ENCODE measurements around the gene CDK13. TPM values are rescaled to one million over a fixed set of nuclear protein-coding genes. Genes with fewer than 3 reads are reported as not detected.

The CDK13 gene
- total RNA-seq, 1 experiment from 2014 or later = 26.2 TPM

DNA sequence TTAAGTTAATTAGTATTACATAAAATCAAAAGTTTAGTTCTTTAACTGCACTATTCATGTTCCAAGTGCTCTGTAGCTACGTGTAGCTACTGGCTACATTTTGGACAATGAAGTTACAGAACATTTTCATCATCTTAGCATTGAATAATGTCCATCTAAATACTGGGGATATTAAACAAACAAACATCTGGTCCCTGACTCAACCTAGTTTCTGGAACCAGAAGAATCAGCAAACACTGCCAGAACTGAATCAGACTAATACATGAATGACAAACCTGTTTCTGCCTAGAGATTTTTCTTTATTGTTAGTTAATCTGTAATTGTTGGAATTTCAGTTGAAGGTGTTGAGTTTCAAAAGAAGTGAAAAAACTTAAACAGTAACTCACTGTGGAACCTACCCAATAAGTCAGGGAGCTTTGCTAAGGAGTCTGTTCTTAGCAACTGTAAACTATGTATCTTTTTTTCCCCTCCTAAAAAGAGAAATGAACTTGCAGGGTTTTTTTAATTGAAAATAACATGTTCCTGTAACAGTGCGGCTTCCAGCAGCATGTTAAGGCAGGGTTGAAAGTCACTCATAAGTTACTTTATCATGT, 58.3 kb downstream of the CDK13 start:
- no peak for DNase-seq (ENCODE audit: low read depth)

DNA sequence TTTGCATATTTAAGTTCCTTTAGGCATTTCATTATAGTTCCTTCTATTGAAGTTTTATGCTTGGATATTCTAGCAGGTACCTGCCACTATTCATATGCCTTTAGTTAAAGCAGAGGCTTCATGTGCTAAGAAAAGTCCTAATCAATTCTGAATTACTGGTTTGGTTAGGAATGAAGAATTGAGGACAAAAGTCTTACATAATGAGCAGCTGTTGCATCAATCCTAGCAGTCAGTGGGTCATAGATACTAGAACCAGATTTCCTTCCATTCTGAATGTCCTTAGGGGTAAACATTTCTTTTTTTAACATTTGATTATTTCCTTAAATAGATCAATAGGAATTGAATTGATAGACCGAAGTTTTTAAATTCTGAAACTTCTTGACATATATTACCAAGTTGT, 59.2 kb downstream of the CDK13 start:
- DNase-seq (ENCODE audit: low read depth) = no peak

DNA sequence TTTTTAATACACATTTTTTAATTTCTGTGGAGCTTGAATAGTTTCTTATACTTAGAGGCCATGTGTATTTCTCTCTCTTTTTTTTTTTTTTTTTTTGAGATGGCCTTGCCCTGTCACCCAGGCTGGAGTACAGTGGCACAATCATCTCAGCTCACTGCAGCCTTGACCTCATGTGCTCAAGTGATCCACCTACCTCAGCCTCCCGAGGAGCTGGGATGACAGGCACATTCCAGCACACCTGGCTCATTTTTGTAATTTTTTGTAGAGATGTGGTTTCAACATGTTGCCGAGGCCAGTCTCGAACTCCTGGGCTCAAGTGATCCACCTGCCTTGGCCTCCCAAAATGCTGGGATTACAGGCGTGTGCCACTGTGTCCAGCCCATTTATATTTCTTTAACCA, 64.3 kb downstream of the CDK13 start:
- DNase-seq (ENCODE audit: low read depth) = no peak

DNA sequence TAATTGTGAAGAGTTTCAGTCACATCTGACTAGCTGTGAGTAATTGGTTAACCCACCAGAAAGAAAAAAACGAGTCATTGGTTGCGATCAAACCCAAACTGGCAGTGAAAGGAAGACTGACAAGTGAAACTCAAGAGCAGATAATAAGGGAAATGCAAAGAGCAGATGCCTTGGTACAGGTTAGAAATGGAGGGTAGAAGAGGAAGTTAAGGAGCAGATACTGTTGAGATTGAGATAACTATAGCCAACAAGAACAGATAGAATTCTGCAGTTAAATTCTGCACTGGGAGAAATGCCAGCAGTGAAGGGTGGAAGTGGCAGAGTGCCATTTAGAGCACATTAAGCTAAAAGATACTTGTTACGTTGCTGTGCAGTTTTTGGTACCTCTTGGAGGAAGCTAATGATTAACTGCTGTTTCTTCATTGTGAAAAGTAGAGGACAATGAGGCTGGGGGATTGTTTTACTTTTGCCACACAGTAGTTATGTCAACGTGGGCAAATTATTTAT, 65.8 kb downstream of the CDK13 start:
- DNase-seq (ENCODE audit: low read depth) = peak; percentile 38

DNA sequence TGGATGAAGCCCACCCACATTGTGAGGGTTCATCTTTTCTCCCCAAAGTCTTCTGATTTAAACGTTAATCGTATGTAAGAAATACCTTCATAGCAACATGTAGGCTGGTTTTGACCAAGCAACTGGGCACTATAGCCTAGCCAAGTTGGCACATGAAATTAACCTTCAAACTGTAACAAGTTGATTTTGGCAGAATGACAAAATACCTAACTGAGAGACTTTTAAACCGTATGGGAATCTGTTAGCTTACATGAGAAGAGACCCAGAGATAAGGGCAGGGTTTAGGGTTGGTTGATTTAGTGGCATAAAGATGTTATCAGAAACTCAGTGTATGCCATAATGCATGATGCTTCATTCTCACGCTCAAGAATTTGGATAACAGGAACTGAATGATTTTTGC, 69.5 kb downstream of the CDK13 start:
- DNase-seq (ENCODE audit: low read depth) = no peak

DNA sequence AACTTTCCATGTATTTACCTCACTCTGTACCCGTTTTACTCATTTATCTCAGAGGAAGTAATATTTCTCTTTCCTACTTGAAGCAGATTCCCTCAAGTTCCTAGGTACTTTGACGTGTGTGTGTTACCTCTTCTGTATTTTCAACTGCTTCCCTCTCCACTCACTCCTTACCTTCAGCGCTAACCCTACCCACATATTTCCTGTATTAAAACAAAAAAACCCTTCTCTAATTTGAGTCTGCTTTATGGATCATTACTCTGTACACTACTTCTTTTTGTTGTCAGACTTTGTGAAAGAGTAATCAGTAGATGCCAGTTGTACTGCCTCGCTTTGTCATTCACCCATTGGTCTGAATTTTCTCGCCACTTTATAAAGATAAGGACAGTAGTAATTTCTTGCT, 74.0 kb downstream of the CDK13 start:
- no peak for DNase-seq (ENCODE audit: low read depth)

DNA sequence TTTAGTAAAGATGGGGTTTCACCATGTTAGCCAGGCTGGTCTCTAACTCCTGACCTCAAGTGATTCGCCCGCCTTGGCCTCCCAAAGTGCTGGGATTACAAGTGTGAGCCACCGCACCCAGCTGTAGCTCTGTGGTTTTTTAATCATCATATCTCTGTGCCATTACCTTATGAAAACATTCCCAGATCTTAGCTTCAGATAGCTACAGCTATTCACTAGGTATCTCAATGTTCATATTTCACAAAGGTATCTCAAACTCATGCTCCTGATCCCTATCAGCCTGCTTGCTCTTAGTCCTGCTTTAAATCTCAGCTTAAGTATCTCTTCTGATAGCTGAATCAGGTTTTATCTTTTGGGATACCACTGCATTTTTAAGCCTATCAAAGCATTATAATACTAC, 74.8 kb downstream of the CDK13 start:
- no peak for DNase-seq (ENCODE audit: low read depth)

DNA sequence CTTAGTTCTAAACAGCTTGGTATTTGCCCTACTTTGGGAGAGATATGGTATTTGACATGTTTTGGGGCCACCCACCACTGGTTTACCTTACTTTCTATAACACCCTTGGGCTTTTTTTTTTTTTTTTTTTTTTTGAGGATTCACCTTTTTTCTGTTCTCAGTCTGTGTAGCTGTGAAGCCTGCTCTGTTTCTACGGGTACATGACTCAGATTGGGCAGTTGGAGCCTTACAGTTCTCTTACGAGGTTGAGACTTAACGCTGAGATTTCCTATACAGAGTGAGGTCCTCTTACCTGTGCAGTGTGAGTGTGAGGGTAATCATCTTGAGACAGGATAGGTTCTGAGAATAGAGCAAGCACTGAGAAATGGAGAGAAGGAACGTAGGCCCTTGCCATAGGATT, 77.5 kb downstream of the CDK13 start:
- no peak for DNase-seq (ENCODE audit: low read depth)

DNA sequence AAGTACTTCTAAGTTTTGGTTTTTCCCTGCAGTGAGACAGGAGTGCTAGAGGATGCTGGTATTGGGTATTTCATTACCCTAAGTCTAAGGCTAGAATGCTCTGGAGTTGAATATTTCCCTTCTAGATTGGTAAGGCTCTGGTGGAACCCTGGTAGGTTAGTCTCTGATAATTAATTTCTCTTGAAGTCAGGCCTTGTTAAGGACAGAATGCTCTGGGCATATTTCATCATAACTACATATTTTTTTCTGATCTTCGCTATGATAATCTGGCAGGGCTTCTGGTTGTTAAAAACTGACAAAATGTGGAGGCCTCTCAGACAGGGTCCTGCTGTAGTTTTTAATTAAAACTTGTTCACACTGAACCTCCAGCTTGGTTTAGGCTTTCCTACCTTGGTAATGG, 83.8 kb downstream of the CDK13 start:
- no peak for DNase-seq (ENCODE audit: low read depth)

DNA sequence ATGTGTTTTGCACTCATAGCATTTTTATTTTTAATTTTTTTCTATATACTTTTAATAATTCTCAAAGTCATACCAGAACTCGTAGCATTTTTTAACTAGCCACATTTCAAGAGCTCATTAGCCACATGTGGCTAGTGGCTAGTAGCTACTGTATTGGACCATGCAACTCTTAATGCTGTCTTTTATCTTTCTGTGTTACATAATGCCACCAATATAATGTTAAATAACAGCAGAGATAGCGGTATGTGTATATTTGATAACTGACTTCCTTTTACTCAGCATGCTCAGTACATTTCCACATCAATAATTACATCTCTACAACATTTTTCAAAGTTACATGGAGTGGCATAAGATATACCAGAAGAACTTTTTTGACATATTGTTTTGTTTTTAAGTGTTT, 91.4 kb downstream of the CDK13 start:
- no peak for DNase-seq (ENCODE audit: low read depth)

DNA sequence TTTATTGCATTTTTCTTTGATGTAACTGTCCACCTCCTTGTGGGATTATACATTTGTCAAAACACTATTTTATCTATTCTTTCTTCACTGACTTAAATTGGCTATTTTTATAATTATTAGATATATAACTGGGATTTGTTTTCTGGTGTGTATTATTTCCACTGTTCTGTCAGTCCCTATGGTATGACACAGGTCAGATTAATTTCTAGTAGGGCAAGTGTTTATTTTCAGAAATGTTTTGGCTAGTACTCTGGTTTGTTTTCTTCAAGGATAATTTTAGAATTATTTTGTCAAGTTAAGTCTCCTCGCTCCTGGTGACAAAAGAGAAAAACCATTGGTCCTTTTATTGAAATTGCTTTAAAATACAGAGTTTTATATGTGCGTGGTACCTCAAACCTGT, 93.1 kb downstream of the CDK13 start:
- DNase-seq (ENCODE audit: low read depth) = no peak

DNA sequence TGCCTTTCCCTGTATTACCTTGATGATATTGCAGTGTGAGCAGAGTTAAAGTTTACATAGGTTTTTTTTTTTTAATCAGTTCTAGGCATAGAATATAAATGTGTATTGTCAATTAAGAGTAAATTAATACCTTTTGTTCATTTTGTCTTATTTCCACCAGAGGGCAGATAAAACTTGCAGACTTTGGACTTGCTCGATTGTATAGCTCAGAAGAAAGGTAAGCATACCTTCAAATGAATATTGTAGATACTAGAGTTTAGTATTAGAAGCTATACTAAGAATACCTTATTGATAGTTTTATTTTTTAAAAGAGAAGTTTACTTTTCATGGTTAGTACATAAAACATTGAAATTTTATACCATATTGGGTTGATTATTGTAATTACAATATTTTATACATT, 97.6 kb downstream of the CDK13 start:
- DNase-seq (ENCODE audit: low read depth) = no peak

DNA sequence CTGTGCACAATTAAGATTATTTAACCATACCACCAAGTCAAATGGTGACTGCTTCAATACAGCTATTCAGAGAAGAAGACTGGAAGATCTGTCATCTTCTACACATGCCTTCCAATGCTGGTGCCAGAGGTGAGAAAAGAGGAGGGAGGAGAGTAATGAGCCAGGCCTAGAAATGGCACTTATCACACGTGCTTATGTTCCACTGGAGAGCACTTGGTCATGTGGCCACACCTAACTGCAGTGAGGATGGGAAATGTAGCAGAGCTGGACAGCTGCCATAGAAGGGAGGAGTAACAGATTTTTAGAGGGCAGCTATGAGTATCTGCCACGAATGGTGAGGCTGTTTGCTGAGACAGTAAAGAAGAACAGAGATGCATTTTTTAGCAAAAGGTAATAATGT, 107.2 kb downstream of the CDK13 start:
- peak; percentile 32 for DNase-seq (ENCODE audit: low read depth)

DNA sequence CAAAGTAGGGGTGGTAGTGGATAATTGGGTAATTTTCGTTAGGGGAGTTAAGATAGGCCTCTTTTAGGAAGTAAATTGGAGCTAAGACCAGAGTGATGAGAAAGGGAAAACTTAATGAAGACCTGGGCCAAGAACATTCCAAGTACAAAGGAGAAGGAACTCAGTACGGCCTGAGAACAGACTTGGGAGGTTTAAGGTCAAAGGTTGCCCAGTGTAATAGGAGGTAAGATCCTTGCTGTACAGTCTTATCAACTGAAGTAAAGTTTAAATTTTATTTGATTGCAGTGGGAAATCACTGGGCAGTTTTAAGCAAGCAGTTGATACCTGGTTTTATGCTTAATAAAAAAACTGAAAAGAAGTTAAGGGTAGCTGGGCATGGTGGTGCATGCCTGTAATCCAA, 108.0 kb downstream of the CDK13 start:
- no peak for DNase-seq (ENCODE audit: low read depth)

DNA sequence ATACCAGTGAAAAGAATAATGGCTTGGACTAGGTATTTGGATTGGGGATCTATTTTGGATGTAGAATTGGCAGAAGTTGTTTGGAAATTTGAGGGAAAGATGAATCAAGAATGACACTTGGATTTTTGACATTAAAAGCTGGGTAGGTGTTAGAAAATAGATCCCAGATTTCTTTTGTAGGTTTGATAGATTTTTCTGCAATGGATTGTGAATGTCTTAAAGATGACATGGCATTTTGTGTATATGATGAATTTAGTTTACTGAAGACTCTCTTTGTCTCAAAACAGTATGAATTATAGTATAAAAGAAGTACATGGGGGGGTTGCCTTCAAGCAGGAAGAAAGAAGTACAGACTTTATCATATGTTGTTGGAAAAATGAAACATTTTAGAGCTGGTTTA, 108.6 kb downstream of the CDK13 start:
- no peak for DNase-seq (ENCODE audit: low read depth)

DNA sequence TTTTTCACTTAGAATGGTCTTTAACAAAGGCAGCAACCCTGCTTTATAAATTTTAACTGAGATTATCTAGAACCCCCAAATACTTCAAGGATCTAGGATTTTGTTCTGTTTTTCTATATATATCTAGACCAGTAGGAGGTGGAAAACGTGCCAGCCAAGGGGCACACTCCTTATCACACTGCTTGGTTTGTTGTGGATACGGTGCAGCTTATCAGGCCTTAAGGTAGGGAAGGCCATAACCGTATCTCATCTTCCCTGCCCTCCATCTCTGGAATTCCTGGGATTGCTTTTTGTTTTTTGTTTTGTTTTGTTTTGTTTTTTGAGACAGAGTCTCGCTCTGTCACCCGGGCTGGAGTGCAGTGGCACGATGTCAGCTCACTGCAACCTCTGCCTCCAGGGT, 109.0 kb downstream of the CDK13 start:
- DNase-seq (ENCODE audit: low read depth) = no peak

DNA sequence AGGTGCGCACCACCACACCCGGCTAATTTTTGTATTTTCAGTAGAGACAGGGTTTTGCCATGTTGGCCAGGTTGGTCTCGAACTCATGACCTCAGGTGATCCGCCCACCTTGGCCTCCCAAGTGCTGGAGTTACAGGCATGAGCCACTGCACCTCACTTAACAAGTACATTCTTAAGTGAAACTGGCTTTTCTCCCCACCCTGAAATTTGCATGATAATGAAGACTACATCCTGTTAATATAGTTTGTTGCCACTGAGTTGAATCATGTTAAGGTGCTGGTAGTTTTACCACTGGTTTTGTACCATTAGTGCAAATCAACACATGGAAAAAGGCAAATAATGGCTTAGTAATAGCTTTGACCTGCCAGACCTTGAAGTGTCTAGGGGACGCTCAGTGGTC, 122.2 kb downstream of the CDK13 start:
- DNase-seq (ENCODE audit: low read depth) = no peak

DNA sequence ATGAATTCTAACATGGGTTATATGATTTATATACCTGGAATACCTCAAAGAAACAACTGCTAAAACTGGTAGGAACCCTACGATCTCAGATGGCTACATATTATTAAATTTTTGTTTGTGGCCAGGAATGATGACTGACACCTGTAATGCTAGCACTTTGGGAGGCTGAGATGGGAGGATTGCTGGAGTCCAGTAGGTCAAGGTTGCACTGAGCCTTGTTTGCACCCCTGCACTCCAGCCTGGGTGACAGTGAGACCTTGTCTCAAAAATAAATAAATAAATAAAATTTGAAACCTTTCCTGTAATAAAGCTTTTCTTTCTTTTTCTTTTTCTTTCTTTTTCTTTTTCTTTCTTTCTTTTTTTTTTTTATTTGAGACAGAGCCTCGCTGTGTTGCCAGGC, 123.2 kb downstream of the CDK13 start:
- DNase-seq (ENCODE audit: low read depth) = no peak

DNA sequence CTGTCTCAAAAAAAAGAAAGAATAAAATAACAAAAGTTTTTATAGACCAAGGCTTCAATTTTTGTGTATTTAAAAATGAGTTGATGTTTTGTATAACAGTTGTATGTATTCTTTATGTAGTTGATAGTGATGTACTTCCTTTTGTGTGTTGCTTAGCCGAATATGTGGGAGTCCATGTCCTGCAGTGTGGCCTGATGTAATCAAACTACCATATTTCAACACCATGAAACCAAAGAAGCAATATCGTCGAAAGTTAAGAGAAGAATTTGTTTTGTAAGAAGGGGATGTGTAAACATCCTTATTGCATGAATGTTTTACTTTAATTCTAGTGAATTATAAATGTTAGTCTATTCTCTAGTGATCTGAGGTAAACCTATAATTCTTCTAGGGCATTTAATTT, 127.8 kb downstream of the CDK13 start:
- DNase-seq (ENCODE audit: low read depth) = no peak

DNA sequence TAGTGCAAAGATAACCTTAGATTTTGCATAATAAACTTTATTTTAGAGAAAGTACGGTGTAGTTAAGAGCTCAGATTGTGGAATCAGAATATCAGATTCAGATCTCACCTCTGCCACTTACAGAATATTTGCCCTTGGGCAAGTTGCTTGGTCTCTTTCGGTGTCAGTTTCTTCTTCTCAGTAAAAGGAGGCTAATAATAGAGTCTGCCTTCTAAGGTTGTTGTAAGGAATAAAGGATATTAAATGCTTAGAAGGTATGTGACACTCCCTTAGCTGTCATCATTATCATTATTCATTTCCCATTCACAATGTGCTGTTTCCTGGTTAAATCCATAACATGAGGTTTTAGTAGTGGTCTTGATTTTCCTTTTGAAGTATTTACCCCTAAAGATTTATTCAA, 142.1 kb downstream of the CDK13 start:
- DNase-seq (ENCODE audit: low read depth) = no peak

DNA sequence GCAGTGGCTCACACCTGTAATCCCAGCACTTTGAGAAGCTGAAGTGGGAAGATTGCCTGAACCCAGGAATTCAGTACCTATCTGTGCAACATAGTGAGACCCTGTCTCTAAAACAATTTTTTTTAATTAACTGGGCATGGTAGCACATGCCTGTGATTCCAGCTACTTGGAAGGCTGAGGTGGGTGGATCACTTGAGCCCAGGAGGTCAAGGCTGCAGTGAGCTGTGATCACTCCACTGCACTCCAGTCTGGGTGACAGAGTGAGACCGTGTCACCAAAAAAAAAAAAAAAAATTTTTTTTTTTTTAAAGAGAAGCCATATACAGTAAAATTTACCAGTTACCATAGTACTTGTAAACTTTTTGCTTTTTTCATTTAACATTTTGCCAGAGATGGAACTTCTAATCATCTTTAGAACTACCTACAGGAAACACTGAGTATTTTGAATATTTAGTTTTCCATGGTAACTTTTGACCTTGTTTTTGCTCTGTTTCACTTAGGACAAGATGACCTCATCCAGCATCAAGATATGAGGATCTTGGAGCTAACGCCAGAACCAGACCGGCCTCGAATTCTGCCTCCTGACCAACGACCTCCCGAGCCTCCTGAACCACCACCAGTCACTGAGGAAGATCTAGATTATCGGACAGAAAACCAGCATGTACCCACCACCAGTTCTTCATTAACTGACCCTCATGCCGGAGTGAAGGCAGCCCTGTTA, 143.7 kb downstream of the CDK13 start:
- DNase-seq (ENCODE audit: low read depth) = no peak

DNA sequence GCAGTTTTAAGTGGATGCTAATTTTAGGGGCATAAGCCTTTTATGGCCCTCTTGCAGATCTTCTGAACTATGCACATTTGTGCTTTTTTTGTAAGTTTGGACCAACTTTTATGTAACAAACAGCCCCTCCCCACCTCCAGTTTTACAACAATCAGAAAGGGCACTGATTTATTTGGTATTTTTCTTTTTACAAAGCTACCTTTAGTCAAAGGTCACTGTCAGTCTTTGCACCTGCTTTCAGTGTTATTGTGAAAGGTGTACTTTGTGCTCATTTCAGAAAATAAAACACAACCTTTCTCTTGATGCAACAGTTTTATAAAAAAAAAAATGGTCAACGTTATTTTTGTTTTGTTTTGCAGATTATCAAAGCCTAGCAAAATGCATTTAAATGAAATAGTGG, 145.2 kb downstream of the CDK13 start:
- DNase-seq (ENCODE audit: low read depth) = no peak

DNA sequence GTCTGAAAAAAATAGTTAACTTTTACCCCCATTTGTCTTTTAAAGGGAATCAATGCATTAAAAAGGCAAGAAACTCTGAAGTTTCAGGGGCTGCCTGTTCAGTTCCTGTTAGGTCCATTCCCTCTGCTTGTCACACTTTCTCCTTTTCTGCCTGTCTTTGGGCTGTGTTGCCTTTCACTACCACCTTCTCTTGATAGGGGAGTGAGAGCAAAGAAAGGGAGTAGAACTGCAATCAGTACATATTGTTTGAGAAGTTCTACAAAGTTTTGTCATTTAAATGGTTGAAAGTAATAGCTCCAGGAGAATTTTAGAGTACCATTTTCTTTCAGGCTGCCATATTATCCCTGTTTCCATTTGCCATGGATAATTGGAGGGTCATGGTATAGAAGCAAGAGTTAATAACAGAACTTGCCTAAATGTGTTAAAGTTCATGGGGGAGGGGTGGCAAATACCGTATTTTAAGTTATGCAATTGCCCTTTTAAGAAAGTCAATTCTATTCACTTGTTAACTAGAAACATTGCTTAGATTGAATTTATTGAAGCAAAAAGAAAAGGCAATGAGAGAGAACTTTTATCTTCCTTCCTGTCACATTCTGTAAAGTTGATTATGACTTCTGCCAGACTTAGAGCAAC, 145.8 kb downstream of the CDK13 start:
- DNase-seq (ENCODE audit: low read depth) = no peak

Data from HT1080 (cell line).